Superior temporal gyrus (tissue), 1 donor: Measurements from ENCODE around the gene RTL9.
A peak's percentile ranks its signal among the peaks of the same experiment; 100 is the strongest.
"Not testable (repeated sequence)": the region's sequence is repeated elsewhere in the genome, so short reads cannot be mapped to it uniquely, and the experiment has no call there.

ENCODE experiments used
- DNase-seq: peaks from one replicate; pipeline ENCODE4 v3.0.0-alpha.2; 2016; ENCODE audit errors: extremely low spot score

The RTL9 gene

DNA sequence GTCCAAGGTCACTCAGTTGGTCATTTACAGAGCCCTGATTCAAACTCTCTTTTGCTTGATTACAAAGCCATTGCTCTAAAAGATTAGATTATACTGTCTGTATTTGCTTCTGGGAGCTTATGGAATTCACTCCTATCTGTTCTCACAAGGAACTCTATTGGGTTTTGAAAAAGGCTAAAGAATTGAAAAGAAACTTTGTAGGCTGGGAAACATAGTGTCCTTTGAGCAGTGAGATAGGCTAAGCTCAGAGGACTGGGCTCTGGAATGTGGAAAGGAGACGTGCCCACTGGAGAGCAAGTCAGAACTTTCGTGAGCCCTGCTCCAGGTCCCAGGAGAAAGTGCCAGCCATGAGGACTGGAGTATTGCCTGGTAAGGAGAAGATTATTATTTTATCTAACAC is at the start of gene RTL9:
Gene RTL9 (plus strand): TSS at position 301 of the 400 bp plus-strand sequence. CDS start 91,770 bp downstream, outside the sequence.
- DNase-seq = no peak

DNA sequence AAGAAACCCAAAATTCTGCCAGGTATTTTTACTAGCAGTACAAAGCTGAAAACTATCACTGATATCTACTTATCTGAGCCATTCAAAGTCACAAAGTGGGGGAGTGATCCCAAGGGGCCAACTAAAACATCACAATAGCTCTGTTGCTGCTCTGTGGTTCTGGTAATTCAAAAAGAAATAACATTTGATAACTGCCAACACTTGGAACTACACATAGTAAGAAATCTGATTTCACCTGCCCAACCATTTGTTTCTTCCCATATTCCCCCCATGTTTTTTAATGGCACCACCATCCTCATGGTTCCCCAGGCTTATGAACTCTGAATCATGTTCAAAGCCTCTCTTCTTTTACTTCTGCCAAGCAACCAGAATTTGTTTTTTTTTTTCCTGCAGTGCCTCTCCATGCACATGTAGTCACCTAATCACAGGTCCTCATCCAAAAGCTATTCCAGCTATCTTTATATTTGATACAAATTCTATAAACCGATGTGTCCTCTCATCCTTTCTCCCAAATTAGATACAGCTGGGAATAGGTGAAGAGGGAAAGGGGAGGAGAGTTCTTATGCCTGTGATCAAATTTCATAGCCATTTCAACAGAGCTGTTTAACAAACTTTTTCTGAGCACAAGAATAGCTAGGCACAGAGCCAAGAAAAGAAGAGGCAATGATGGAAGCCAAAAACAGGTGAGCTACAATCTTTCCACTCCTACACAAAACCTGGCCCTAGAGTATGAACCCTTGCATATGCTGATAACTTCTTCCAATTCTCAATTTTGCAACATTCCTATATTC is 48.5 kb upstream of the RTL9 start:
- no peak for DNase-seq

DNA sequence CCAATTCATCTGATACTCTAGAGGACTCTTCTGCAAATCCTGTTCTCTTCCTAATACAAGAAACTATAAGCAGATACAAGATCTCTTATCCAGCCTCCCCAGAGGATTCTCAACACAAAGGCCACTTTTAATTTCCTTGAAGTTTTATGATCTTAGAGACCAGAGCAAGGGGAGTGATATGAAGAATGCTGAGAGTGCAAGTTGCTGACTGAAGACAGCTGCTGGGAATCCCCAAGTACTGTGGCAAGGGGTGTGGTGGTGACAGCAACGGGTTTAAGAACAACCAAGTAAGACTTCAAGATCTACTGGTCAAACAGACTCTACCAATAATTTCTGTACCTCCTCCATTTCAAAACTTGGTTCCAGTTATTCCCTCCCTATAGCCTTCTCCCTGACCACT is 47.8 kb upstream of the RTL9 start:
- no peak for DNase-seq

- no peak for DNase-seq
These were observed 47.0 kb upstream of the RTL9 start for GRCh38 chrX:110311437-110312230.

DNA sequence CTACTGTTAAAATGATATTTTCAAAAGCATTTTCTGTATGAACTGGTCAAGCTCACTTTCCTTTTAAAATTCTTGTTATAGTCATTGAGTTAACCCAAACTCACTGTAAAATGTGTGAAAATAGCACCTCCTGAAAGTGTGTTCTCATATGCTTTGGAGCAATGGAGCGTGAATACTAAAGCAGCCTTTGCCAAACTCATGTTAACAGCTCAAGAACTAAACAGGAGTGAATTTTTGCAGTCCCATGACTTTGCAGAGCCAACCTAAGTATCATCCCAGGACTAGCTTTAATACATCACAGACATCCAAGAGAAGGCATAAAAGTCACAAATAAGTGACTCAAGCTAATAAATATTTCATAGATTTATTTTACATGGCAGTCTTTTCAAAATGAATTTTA is 43.1 kb upstream of the RTL9 start:
- no peak for DNase-seq

GRCh38 chrX:110316351-110317060 is 42.1 kb upstream of the RTL9 start:
- DNase-seq = peak; percentile 31

DNA sequence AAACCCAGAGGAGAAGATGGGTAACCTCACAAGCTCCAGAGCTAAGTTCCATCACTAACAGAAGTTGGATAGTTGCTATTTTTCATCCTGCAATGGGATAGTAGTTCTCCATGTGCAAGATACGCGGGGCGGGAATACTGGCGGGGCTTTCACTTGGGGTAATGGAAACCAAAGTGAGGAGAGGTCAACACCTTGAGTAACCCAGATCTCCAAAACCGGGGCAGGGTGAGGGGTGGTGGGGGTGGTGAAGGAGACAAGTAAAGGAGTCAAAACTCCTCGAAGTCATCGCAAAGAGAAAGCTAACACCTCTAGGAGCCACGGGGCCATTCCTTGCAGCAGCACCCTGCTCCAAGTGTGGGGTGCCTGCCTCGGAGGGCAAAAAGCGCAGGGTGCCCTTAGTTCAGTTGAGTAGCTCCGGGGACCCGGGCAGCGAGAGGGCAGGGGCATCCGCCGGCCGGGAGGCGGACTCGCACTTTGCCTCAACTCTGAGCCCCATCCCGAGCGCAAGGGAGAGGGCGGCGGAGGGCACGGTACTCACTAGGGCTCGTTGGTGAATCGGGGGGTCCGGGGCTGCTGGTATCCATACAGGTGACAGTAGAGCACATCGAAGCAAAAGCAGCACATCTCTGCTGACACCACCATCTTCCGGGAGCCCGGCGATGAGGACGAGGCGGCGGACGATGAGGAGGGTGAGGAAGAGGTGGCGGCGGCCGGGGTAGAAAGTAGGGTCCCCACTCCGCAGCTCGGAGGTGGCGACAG is 41.4 kb upstream of the RTL9 start:
- peak; percentile 17 for DNase-seq

GRCh38 chrX:110317820-110318663 is 40.6 kb upstream of the RTL9 start, which contains the start of gene AMMECR1:
Gene AMMECR1, minus strand, starts transcription at chrX:110318085. Its CDS starts 14 bp downstream, at chrX:110318071.
- DNase-seq = peak; percentile 76

- peak; percentile 11 for DNase-seq
These were observed 40.0 kb upstream of the RTL9 start for GRCh38 chrX:110318664-110318968.

DNA sequence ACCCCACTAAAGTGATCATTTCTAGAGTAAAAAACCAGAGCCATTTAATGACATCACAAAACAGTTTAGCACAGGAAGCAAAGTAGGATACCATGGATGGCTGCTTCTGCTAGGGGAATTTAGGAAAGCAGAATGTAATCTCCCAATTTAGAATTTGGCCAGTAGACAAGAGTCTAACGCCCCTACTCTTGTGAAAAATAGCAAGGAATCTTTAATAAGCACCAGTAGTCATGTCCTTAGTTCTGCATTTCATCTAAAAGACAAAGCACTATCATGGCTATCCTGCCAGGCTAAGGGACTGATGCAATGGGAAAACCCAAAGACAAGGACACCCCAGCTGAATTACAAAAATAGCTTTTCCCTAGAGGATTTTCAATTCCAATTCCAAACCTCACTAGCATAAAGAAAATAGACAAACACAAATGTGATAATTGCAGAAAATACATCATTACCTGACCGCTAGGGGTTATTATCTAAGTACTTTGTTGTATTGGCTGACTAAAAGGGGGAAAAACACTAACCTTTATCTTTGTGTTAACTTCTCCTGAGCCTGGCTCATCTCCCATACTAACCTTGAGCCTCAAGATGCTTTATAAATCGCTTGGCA is 38.2 kb upstream of the RTL9 start:
- no peak for DNase-seq

DNA sequence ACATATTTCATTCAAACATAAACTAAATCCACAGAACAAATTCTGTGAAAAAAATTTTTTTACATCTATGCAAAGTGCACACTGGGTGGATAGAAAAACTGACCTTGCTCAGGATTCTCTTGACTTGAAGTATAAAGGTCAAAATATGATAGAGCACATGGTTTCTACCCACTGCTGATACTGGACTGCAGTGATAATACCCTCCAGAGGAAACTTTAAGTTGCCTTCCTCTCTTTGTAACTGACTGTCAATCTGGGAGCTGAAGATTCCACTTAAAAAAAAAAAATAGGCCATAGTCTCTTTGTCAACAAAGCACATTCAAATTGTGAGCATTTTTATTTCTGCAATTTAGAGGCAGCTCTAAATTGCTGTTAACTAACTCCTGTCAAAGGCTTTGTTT is 37.6 kb upstream of the RTL9 start:
- no peak for DNase-seq

DNA sequence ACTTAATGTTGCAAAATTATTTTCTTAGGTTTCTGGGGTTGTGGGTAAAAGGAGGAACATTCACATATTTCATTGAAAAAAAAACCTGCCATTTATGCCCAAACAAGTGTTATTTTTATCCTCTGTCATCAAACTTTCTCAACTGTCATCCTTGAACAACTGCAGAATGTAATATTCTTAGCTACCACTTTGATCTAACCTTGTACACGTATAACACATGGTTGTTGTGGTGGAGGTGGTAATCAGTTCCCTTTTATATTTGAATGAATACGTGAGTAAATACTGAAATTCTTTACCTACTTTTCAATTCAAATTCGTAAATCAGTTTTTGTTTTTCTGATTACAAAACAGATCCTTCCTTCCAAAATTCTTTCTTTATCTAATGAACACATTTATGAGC is 37.0 kb upstream of the RTL9 start:
- DNase-seq = no peak

DNA sequence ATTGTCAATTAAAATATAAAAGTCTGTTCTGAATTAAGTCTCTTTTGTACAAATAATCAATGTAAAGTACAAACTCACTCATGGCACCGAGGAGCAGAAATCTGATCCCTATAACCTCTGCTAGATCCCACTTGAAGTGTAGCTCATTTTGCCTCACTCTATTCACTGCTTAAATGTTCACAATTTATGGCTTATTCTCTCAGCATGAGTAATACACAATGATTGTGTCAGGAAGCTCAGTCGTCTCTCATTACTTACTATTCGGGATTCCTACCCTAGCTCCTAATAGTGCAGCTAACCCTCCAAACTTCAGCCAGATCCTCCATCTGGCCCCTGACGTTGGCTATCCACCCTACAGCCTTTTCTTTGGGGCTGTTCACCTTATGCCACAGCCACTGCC is 36.0 kb upstream of the RTL9 start:
- DNase-seq = no peak

DNA sequence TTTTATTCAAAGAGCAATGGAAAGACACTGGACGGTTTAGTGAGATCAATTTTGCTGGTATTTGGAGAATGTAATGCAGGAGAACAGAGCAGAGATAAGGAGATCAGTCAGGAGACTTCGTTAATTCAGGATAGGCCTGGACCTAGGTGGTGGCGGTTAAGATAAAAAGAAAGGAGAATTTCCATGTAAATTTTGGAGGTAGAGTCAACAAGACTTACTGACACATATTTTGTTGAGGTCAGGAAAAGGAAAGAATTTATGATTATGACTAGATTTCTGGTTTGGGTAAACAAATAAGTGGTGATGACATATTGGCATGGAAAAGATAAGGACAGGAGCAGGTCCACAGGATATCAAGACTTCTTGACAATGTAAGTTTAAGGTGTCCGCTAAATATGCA is 31.9 kb upstream of the RTL9 start:
- no peak for DNase-seq

DNA sequence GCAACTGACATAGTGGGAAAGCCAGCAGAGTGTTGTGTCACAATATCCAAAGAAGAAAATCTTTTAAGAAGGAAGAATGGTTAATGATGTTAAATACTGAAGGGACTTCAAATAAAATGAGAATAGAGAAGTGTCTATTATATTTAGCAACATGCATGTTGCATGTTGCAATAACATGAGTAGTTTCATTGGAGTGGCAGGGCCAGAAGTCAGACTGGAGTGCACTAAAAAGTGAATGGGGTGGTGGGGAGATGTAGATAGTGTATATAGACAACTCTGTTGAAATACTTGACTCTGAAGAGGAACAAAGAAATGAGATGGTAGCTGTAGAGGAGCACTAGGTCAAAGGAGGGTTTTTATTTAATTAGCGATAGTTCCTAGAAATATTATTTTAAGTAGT is 31.3 kb upstream of the RTL9 start:
- DNase-seq = no peak

DNA sequence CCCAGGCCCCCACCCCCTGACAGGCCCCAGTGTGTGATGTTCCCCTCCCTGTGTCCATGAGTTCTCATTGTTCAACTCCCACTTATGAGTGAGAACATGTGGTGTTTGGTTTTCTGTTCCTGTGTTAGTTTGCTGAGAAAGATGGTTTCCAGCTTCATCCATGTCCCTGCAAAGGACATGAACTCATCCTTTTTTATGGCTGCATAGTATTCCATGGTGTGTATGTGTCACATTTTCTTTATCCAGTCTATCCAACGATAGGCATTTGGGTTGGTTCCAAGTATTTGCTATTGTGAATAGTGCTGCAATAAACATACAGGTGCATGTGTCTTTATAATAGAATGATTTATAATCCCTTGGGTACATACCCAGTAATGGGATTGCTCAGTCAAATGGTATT is 30.0 kb upstream of the RTL9 start:
- not testable (repeated sequence) for DNase-seq

DNA sequence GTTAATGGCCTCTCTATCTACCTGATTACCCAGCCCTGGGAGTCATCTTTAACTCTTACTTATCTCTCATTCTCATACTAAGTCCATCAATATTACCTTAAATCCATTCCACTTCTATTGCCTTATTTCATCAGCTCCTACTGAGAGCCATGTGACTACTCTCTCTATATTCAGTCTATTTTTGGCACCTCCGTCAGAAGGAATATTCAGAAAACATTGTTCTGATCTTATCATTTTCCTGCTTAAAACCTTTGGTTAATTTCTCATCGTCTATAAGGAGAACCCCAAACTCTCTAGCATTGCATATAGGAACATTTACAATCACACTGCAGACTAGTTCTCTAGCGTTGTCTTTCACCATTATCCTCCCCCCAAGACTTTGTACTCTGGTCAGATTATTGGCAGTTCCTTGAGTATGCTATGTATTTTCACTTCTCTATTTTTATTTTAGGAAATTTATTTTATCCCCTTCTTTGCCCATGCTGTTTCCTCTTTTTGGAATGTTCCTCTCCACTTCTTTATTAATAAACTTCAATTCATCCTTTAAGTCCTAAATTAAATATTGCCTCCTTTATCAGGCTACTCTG is 27.1 kb upstream of the RTL9 start:
- DNase-seq = no peak

GRCh38 chrX:110333458-110333857 is 25.2 kb upstream of the RTL9 start:
- DNase-seq = not testable (repeated sequence)

DNA sequence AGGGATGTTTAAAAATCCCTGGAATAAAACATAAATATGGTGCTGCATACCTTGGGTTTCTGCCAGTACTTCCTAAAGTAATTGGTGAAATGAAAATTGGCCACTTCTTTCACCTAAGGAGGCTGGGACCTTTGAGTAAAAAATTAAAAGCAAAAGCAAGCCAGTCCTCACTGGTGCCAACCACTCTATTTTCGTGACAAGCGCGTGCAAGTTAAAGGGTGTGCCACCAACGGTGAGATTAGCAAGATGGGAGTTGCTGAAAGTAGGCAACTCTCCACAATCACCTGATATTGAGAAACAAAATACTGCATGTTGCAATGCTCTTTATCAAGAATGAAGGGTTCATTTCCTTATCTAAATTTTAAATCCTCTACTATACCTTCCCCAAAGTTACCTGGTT is 19.7 kb upstream of the RTL9 start:
- no peak for DNase-seq
